ENCODE data around the gene PDLIM5.

PDLIM5 gene

GRCh38 chr4:94426783-94427182, 25.0 kb upstream of the PDLIM5 start:
- no peak for DNase-seq (ENCODE audit: low read depth, low spot score)

DNA sequence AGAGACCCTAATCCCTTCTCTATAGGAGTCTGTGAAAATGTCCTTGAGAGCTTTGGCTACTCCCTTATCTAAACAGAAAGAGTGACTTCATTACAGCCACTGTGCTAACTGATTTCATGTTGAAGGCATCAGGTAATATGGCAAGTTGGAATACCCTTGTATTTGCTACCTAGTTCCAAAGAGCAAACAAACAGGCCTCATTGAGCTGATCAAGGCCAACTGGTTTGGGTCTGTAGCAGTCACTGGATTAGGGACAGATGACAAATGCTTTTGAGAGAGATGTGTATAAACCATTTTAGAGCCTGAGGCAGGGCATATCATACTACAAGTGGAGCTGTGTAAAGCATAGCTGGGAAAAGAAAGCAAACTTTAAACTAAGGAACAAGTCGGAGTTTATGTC, 22.9 kb upstream of the PDLIM5 start:
- DNase-seq (ENCODE audit: low read depth, low spot score): no peak

DNA sequence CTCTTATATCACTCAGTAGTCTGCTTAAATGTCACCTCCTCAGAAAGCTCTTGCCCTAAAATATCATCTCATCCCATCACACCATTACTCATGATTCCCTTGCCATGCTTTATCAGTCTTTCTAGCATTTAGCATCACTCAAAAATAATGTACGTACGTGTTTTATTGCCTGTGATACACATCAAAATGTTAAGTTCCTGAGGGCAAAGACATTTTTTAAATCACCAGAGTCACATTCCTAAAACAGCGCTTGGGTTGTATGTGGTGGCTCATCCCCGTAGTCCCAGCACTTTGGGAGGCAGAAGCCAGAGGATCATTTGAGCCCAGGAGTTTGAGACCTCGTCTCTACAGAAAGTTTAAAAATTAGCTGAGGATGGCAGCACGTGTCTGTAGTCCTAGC, 21.3 kb upstream of the PDLIM5 start:
- no peak for DNase-seq (ENCODE audit: low read depth, low spot score)

DNA sequence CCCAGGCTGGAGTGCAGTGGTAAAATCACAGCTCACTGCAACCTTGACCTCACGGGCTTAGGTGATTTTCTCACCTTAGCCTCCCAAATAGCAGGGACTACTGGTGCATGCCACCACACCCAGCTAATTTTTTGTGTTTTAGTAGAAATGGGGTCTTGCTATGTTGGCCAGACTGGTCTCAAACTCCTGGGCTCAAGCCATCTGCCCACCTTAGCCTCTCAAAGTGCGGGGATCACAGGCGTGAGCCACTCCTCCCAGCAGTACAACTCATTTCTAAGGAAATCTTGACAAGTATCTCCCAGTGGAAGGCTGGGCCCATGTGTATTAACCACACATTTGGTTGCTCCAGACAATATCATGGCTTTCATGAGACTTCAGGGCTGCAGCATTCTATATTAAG, 20.4 kb upstream of the PDLIM5 start:
- DNase-seq (ENCODE audit: low read depth, low spot score): no peak

GRCh38 chr4:94434505-94434904, 17.2 kb upstream of the PDLIM5 start:
- DNase-seq (ENCODE audit: low read depth, low spot score): no peak

GRCh38 chr4:94435874-94436273, 15.9 kb upstream of the PDLIM5 start:
- DNase-seq (ENCODE audit: low read depth, low spot score): no peak

- DNase-seq (ENCODE audit: low read depth, low spot score): no peak
These were observed 15.2 kb upstream of the PDLIM5 start for GRCh38 chr4:94436512-94436911.

DNA sequence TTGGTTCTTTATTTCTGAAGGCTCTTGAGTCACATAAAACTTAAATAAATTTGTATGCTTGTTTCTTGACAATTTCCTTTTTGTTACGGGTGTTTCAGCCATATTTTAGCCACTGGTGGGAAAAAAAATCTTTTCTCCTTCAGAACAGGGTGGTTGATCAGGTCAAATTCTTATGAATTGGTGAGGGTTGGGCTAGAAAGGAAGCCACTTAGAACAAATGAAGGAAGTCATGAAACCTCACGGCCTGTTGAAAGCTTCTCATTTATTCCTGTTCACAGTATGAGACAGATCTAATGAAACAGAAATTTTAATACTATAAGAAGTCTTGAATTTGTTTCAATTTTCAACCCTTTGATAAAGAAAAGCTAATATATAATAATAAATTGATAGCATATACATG, 12.1 kb upstream of the PDLIM5 start:
- DNase-seq (ENCODE audit: low read depth, low spot score): no peak

- no peak for DNase-seq (ENCODE audit: low read depth, low spot score)
These were observed 9.9 kb upstream of the PDLIM5 start for GRCh38 chr4:94441838-94442237.

DNA sequence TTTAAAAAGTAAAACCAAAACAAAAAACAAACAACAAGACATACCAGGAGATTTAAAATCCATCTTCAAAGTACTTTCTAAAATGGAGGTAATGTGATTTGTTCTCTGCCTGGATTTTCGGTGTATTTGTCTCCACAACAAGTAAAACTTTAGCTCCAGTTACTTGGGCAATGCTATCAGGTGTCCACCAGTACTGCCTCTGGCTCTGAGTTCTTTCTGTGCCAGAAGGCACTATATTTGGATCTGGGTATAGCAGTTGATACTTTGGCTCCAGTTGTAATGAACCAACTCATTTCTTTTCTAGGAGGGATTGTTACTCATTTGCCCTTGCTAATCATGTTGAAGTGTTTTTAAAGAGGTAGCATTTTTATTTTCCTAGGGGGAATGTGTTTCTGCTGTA, 9.5 kb upstream of the PDLIM5 start:
- DNase-seq (ENCODE audit: low read depth, low spot score): no peak

GRCh38 chr4:94446386-94446785, 5.4 kb upstream of the PDLIM5 start:
- DNase-seq (ENCODE audit: low read depth, low spot score): no peak

DNA sequence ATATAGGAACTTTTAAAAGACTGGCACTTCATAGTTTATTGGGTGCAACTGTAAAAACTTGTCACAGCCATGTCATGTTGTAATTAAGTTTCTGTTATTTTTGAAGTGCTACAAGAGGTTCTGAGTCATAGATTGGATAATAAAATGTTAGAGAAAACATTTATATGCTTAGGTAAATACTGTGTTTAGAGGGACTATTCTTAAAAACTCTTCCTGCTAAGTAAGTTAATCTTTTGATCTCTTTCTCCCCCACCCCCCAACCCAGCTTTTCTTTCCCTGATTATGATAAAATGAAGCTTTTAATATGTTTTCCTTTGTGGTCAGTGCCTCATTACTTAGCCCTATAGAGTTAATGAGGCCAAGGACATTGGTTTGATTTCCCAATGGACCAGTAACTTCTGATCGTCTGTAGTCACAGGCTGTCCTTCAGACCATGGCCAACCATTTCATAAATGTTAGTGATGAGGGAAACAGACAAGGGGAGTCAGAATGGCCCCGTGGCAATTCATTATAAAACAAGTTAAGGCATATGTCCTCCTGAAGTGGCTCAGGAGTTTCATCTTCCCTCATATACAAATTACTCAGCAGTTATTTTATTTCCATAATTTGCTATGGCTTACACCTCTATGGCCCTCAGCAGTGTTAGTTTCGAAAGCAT, 3.9 kb upstream of the PDLIM5 start:
- DNase-seq (ENCODE audit: low read depth, low spot score): no peak

DNA sequence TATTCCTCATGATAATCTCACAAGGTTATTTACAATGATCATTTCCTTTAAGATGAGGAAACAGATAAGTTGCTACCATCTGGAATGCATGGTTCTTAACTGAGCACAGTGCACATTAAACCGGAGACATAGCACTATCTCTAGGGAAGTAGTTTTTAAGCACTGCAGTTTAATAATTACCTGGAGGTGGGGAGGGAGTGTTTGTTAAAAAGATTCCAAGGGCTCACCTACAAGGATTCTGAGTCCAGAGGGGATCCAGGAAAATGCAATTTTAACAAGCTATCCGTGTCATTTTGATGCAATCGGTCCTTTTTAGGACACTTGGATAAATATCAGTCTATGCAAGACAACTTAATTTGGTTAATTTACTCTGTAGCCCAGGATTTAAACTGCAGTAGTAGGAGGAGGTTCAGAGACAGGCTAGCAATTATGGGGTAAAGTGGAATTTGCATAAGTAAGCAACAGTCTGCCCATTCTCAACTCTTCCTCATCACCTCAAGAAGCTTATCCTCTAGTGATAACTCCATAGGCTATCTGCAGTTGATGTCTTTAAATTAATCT, 2.8 kb upstream of the PDLIM5 start:
- DNase-seq (ENCODE audit: low read depth, low spot score): no peak

- DNase-seq (ENCODE audit: low read depth, low spot score): no peak
These were observed 569 bp upstream of the PDLIM5 start for GRCh38 chr4:94451051-94451694.

DNA sequence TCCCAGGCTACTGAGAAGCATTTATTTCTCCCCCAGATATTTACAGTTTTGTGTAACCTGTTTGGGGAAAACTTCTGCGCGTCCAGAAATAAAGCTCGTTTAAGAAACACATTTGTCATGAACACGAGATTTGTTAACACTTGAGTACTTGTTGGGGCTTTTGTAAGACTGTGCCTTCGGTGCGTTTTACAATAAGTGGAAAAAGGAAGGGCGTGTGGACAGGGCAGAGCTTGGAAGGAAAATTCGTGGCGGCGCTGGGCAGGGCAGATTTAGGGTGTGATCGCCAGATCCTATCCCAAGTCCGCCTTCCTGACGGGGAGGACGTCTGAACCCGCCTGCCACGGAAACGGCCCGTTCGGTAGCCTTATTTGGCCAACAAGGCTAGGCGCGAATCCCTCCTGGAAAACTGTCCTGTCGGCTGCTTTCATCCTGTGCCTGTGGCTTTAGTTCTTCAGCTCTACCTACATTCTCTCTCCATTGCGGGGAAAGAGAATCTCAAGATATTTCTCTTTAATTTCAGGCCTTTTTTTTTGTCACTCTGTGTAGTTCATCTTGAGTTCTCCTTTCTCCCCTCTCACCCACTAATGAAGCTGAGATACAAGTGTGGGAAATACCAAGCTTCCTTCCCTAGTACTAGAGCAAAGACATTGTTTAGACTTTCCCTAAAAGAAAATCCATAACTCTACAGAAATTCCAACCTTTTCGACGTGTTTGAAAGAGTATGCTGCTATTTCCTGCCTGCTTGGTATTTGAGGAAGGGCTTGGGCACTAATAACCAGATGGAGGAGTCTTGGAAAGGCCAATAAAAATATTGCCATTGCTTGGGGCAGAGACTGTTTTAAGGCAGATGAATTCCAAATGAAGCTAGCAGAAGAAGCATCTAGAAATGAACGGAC, 982 bp downstream of the PDLIM5 start:
- no peak for DNase-seq (ENCODE audit: low read depth, low spot score)

DNA sequence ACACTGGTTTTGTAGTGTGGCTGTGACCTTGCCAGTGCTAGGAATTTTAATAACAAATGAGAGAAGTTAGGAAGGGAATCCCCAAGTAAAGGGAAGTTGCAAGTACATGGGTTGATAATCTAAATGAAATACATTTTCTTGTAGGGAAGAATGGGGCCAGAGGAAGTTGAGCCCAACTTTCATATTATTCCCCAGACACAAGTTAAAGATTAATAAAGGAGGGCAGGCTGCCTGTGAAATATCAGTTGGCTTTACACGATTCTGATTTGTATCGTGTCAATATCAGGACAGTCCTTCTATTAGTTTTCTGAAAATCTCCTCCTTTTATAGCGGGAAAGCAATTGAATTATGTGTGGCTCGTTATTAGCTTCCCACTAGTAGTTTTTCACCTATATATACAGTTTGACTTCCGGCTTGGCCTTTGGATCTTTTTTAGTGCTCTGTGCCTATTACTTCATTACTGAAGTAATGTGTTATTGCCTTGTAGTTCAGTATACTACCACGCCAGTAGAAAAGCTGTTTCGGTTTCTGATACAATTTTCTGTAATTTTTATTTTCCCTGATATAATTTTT, 1.7 kb downstream of the PDLIM5 start:
- DNase-seq (ENCODE audit: low read depth, low spot score): no peak

GRCh38 chr4:94454405-94454804, 2.7 kb downstream of the PDLIM5 start:
- no peak for DNase-seq (ENCODE audit: low read depth, low spot score)

DNA sequence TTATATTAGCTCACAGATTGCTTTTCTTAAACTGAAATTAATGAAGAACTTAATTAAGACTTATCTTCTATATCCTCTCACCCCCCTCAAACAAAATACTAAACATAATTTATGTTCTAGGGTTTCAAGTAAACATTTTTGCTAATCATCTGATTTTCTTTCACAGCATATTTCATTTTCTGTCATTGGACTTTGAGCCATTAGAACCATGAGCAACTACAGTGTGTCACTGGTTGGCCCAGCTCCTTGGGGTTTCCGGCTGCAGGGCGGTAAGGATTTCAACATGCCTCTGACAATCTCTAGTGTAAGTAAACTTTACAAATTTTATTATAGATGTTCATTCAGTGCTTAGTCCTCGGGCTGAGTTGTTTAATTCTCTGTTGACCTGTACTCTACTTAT, 3.3 kb downstream of the PDLIM5 start:
- no peak for DNase-seq (ENCODE audit: low read depth, low spot score)

GRCh38 chr4:94457692-94458106, 6.0 kb downstream of the PDLIM5 start:
- no peak for DNase-seq (ENCODE audit: low read depth, low spot score)

- no peak for DNase-seq (ENCODE audit: low read depth, low spot score)
These were observed 6.9 kb downstream of the PDLIM5 start for GRCh38 chr4:94458682-94459081.

DNA sequence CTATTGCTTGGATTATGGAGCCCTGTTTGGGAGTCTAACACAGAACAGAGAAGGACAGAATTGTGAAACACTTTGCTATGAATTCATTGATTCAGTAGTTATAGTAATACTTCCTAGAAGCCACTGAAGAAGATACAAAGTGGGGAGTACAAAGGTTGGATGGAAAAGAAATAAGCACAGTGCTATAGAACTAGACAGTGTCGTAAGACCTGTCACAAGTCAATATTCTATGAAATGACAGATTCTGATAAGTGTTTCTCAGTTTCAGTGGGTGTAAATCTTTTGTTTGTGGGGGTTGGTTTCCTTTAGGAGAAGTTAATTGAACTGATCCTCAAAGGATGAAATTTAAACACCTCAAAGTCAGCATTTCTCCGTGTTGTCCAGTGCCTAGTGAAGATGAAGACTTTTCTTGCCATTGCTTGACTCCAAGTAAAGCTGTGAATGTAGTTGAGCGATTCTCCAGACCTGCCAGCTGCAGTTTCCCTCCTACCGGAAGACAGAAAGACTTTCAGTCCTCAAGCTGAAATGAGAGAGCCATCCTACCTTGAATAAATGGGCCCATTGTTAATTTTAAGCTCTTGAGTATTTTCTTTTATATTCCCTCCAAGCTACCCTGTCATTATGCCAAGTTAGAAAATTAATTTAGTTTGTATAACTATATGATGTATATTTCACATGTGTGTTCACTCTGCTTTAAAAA, 7.9 kb downstream of the PDLIM5 start:
- no peak for DNase-seq (ENCODE audit: low read depth, low spot score)
